NCI-H1105 treated with DMSO at 0.1 percent for 48 hours (cell line): ENCODE data around the gene CTR9.

ENCODE experiments used
- DNase-seq: peaks from one replicate; lab custom pipeline; 2025; lab: John Stamatoyannopoulos, UW

CTR9 gene

DNA sequence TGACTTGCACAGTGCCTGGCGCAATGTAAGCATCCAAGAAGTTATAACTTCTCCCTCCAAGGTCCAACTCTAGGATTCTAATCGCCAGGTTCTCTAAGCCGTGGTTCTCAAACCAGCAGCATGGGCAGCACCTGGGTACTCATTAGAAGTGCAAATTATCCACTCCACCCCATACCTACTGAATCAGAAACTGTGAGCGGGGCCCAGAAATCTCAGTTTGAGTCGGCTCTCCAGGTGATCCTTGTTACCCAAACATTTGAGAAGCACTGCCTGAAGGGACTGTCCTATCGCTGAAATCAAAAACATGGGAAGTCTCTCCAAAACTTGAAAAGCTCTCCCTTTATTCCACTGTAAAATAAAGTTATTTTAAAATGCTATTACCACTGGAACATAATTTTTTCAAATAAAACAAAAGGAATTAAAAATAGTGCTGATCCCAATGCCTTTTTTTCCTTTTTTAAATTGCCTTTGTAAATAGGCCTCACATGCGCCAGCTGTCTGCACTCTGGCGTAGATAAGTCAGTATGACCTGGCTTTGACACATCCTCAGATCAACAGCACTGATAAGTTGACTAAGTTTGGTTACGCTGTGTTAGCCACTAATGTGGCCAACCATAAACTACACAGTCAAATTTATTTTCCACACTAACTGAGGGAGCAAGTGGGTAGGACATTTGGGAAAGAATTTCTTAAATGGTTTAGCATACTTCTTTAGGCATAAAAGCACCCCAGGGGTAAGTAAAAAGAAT, 8.4 kb upstream of the CTR9 start:
- DNase-seq, result no peak

GRCh38 chr11:10743354-10744000, 7.6 kb upstream of the CTR9 start:
- DNase-seq, result no peak

GRCh38 chr11:10744206-10744605, 6.8 kb upstream of the CTR9 start:
- no peak for DNase-seq

GRCh38 chr11:10746871-10747270, 4.2 kb upstream of the CTR9 start:
- no peak for DNase-seq

DNA sequence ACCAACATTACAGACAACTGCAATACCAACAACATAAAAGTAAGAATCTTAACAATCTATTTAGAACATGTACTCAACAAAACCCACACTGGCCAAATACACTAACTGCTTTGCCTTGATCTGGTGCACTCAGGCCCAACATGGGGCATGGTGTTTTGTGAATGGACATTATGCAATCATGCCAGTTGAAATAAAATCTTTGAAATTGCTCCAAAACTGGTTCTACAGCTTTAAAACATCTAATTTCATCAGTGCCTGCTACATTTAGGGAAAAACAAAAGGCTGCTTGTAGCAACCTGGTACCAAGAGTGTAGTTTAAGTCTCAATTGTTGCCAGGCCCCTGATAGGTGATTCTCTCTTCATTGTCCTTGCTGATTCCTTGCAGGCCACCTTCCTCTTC, 3.3 kb upstream of the CTR9 start:
- DNase-seq, result no peak

DNA sequence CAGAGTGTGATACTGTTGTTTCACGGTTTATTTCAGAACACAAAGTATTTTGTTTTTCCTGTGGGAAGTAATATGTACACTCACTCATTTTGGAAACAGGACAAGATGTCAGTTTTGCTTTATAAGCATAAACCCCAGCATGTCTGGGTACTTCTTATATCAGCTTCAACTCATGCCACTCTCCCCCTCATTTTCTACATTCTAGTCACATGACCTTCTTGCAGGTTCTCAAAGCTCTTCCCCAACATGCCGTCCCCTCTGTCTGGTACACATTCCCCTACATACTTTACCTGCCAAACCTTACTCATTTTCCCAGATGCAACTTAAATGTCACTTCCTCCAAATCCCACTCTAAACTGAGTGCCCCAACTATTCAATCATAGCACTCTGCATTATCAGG, 1.6 kb upstream of the CTR9 start:
- no peak for DNase-seq

DNA sequence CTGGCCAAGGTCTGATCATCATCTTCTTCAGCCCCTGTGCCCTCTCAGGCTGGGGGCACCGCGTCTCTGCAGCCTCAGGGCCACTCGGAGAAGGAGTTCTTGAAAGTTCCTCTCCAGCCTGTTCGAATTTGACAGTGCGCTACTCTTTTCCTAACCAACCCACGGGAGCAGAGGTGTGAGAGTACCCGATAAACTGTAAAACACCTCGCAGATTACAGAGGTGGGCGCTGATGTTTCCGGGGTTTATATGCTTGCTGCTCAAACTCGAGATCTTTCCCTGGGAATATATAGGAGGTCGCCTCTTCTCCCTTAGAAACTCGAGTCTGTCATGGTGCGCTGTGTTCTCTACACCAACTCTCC, 515 bp downstream of the CTR9 start:
- DNase-seq, result peak; percentile 17

DNA sequence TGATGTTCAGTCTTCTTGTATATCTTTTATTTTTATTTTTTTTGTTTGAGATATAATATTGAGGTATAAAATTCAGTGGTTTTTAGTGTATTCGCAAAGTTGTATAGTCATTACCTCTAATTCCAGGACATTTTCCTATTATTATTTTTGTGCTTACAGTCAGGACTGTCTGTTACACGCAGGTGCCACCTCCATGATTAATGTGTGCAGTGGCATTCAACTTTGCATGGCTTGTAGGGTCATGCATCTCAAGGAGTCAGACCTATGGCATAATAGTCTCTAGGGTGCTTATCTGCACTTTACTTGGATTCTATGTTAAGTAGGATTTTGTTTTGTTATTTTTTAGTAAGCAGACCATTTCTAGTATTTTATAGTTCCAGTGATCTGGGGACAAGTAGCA, 1.0 kb downstream of the CTR9 start:
- DNase-seq, result no peak

DNA sequence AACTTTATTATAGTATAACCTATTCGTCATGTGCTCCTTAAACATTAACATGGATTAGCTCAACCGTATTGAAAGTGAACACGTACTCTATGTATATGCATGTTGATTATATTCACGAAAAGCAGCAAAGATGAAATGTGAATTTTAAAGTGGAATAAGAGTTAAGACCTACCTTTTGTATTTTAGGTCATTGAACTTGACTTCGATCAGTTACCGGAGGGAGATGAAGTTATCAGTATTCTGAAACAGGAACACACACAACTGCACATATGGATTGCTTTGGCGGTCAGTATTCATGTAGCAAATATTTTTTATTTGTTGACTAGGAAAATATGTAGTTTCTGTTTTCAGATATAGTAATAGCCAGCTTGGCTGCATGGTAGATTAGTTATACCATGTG, 1.4 kb downstream of the CTR9 start:
- no peak for DNase-seq

DNA sequence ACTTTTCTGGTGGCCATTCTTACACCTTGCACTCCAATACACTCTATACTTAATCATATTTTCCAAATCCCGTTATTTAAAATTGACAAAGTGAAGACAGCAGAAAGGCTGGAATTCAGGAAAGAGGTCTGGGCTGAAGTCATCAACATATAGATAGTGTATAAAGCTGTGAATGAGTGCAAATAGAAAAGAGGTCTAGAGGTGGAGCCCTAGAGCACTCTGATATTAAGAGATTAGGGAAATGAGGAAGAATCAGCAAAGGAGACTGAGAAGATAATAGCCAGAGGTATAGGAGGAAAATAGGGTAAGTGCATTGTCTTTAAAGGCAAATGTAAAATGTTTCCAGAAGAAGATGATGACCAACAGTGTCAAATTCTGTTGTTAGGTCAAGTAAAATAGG, 7.9 kb downstream of the CTR9 start:
- DNase-seq, result no peak

- DNase-seq, result no peak
These were observed 10.1 kb downstream of the CTR9 start for GRCh38 chr11:10761085-10761698.

- no peak for DNase-seq
These were observed 11.1 kb downstream of the CTR9 start for GRCh38 chr11:10762185-10762584.

DNA sequence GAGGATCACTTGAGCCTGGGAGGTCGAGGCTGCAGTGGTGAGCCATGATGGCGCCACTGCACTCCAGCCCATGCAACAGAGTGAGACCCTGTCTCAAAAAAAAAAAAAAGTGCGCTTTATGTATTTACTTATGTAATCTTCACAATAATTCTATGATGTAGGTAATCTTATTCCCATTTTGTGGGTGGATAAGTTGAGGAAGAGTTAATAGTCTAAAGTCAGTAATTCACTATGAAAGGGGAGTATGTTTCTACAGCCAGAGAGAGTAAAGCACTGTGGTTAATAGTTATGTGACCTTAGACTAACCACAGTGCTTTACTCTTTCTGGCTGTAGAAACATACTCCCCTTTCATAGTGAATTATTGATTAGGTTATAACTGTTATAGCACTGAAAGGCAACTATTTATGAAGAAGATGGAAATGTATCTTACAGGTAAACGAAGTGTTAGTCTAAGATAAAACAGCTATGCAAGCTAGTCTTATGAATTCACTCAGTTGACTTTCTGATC, 11.9 kb downstream of the CTR9 start:
- DNase-seq, result no peak

- DNase-seq, result no peak
These were observed 12.7 kb downstream of the CTR9 start for GRCh38 chr11:10763766-10764165.

- no peak for DNase-seq
These were observed 13.4 kb downstream of the CTR9 start for GRCh38 chr11:10764412-10764811.

DNA sequence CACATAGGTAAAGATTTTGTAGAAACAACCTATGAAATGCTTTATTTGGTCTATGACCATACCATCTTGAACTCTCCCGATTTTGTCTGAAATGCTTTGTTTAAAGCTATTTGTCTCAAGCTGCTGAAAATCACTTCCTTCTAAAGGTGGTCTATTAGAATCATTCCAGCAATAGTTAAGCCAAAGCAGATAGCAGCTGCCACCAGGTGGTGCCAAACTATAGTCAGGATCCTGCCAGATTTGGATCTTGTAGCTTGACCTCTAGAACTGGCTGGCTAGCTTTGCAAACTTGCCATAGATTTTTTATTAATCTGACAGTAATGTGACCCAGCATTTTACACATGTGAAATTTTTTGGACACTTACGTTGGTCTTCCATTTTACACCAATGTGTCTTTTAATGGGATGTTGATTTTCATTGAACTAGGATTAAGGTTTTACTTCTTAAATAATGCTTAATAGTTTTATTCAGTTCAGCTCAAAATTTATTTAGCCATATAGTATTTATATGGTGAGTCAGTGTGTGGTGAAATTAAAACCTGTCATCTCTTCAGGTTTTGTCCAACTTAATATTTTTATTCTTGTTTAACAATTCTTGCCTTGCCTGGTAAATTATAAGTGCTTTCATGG, 19.7 kb downstream of the CTR9 start:
- peak; percentile 46 for DNase-seq

DNA sequence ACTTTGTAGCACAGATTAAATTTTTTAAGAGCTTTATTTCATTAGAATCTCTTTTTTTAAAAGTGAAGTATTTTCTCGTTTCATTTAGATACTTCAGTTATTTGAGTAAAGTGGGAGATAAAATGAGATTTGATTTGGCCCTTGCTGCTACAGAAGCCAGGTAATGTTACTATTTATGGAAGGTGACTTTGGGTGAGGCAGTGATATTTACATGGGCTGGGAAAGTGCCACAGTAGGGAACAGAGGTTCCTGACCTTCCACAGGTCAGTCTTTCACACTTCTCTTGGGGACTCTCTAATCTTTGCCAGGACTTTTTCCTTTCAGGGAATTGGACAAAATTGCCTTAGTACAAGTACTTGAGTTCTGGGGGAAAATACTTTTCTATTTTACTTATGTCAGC, 20.4 kb downstream of the CTR9 start:
- DNase-seq, result no peak

GRCh38 chr11:10774811-10775210, 23.8 kb downstream of the CTR9 start:
- DNase-seq, result no peak

DNA sequence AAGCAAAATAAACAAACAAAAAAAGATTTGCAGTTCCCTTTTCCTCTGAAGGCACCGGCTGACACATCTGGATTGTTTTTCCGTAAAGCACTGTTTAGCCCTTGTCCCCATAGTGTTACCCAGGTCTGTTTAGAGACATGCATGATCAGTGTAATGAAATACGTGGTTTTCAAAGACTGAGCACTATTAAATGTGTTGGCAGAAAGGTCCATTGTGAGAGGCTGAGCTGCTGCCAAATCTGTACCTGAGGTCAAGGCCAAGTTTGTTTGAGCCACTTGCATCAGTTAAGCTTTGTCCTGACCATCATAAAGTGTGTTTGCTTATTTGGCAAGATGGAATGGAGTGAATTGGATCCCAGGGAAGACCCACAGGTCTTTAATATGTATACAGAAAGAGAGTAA, 26.3 kb downstream of the CTR9 start:
- DNase-seq, result no peak

- no peak for DNase-seq
These were observed 26.8 kb downstream of the CTR9 start for GRCh38 chr11:10777806-10778205.

GRCh38 chr11:10778217-10778970, 27.3 kb downstream of the CTR9 start:
- no peak for DNase-seq

- DNase-seq, result no peak
These were observed 28.0 kb downstream of the CTR9 start for GRCh38 chr11:10779086-10779485.
